ENCODE data around the gene EPGN. TPM values are rescaled to one million over a fixed set of nuclear protein-coding genes. Genes with fewer than 3 reads are reported as not detected.

Gene EPGN
- total and polyA plus RNA-seq, 2 donors (not counting 3 experiments of a cell fraction or from before 2014, with no cell fraction given), result 1.2 TPM; not detected in 1

DNA sequence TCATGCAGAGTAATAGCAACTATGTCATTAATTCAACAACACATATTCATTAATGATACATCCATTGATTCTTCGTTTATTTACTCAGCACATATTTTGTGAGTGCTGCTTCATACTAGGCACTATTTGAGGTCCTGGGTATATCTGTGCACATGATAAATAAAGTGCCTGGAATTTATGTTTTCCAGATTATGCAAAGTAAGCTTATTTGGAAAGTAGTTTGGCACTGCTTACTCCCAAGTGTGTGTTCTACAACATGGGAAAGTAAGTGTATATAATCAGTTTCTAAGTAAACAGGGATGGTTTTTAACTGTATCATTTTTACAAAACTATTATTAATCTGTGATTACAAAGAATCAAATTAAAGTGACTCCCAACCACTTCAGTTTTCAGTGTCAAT, 16.8 kb upstream of the EPGN start:
- H3K4me2 ChIP-seq (ENCODE audit: insufficient read depth, low read length), result no peak overlapping the region
- H3K27me3 ChIP-seq (ENCODE audit: control insufficient read depth in 2 of 2, insufficient read depth in 2 of 2, low read length in 2 of 2), result no peaks in the 10 kb centered on the region
- H3K4me1 ChIP-seq (ENCODE audit: control insufficient read depth, extremely low read depth, insufficient read depth, low read length), result no peaks in the 10 kb centered on the region
- intact Hi-C loops (cut with micrococcal nuclease) (no loop called here), dilution Hi-C loops (cut with MboI; ENCODE audit: extremely low pct_ligation_motif_present, low sequenced_read_pairs) (no loop called here)
- H4K20me1 ChIP-seq (replicated peaks; ENCODE audit: control insufficient read depth, extremely low read depth, insufficient read depth, low read length), result no peaks in the 10 kb centered on the region
- CTCF ChIA-PET, result interaction anchor here (1.4 to 2.0 kb wide), 2 partner anchors 11 to 103 kb away, joined by 3 to 7 read pairs; no protein-coding TSS in a partner anchor
- H3K4me3 ChIP-seq (replicated peaks in 1 of 3; ENCODE audit: insufficient read depth in 1 of 3, low read depth in 1 of 3, low read length in 3 of 3), result no peak overlapping the region
- DNase-seq (ENCODE audit: low read depth, low spot score) (no peak), FAIRE-seq (peak; percentile 15)
- POLR2A ChIA-PET, result no interaction called here
- no peak overlapping the region for H2AFZ ChIP-seq (ENCODE audit: low read depth, low read length)
- no peaks in the 10 kb centered on the region for H3K9me3 ChIP-seq (replicated peaks; ENCODE audit: control insufficient read depth, insufficient read depth, low read length)
- no TSS peak for BruUV-seq (replicated peaks)
- no peaks in the 10 kb centered on the region for H3K79me2 ChIP-seq (ENCODE audit: control insufficient read depth, insufficient read depth, low read length)
- no peak overlapping the region for H3K9ac ChIP-seq (replicated peaks; ENCODE audit: extremely low read depth, insufficient read depth, low read length)
- TF ChIP-seq POLR2AphosphoS5 (IDR thresholded peaks at IDR 0.05; ENCODE audit: insufficient read depth, low read depth, low read length), result no peak
- TF ChIP-seq MYC (IDR thresholded peaks at IDR 0.05; ENCODE audit: low read depth, low read length), result no peak
- no peak for TF ChIP-seq JUN (IDR thresholded peaks at IDR 0.05; ENCODE audit: borderline replicate concordance, insufficient read depth, insufficient read length, low read depth)
- no peak for TF ChIP-seq POLR2A (IDR thresholded peaks at IDR 0.05; ENCODE audit: low read depth, low read length)
- TF ChIP-seq, protein P1, sequence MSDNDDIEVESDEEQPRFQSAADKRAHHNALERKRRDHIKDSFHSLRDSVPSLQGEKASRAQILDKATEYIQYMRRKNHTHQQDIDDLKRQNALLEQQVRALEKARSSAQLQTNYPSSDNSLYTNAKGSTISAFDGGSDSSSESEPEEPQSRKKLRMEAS (IDR thresholded peaks at IDR 0.05; ENCODE audit: insufficient read depth, insufficient read length), result no peak
- TF ChIP-seq EZH2 (IDR thresholded peaks at IDR 0.05; ENCODE audit: borderline replicate concordance, low read depth, low read length, severe bottlenecking), result no peak
- no peak for TF ChIP-seq FOS (IDR thresholded peaks at IDR 0.05; ENCODE audit: borderline replicate concordance, insufficient read depth, low read length)
- no peaks in the 10 kb centered on the region for H3K36me3 ChIP-seq (ENCODE audit: control insufficient read depth in 2 of 2, extremely low read depth in 1 of 2, insufficient read depth in 2 of 2, low read length in 2 of 2)
- H3K9me1 ChIP-seq (replicated peaks; ENCODE audit: control insufficient read depth, extremely low read depth, insufficient read depth, low read length), result no peaks in the 10 kb centered on the region
- H3K27ac ChIP-seq (ENCODE audit: insufficient read depth, low read depth, low read length), result no peak overlapping the region

DNA sequence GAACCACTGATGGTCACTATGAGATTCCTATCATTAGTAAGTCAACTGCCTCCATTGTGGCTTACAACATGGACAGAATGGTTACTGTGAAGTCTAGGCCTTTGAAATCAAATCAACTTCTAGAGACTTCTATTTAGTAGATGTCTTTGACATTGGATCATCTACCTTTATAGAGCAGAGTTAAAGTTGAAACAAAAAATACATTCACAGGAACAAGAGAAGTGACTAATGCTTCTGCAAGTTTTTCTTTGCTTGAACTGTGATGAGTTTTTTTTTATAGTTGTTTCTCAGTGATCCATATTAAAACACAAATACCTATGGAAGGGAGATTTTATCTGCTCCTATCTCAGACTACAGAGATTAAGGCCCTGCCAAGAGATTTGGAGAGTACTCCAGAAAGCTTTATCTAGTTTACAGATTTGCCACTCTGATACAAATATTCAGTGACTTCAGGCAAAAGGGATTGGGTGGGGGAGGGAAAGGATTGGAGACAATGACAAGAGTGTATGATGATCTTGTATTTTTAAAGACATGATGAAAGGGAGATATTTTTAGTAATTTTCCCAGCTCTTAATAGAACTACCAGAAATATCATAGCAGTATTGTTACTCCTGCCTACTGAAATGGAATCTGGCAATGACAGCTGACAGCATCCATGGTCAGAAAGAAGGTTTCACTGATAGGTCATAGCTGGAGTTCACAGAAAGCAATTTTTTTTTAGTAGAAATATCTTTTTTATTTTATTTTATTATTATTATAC, 16.0 kb upstream of the EPGN start:
- H3K27ac ChIP-seq (ENCODE audit: insufficient read depth, low read depth, low read length), result no peak overlapping the region
- POLR2A ChIA-PET, result no interaction called here
- H3K79me2 ChIP-seq (ENCODE audit: control insufficient read depth, insufficient read depth, low read length), result no peaks in the 10 kb centered on the region
- H3K36me3 ChIP-seq (ENCODE audit: control insufficient read depth in 2 of 2, extremely low read depth in 1 of 2, insufficient read depth in 2 of 2, low read length in 2 of 2), result no peaks in the 10 kb centered on the region
- FAIRE-seq, result no peak
- no peak overlapping the region for H3K4me2 ChIP-seq (ENCODE audit: insufficient read depth, low read length)
- H3K9me3 ChIP-seq (replicated peaks; ENCODE audit: control insufficient read depth, insufficient read depth, low read length), result no peaks in the 10 kb centered on the region
- CTCF ChIA-PET, result interaction anchor here (1.0 to 1.4 kb wide), 3 partner anchors 11 to 104 kb away, joined by 3 to 5 read pairs (median 4); no protein-coding TSS in a partner anchor
- dilution Hi-C loops (cut with MboI; ENCODE audit: extremely low pct_ligation_motif_present, low sequenced_read_pairs) (no loop called here), intact Hi-C loops (cut with micrococcal nuclease) (no loop called here)
- BruUV-seq (replicated peaks), result no TSS peak
- no peak for DNase-seq (ENCODE audit: low read depth, low spot score)
- H4K20me1 ChIP-seq (replicated peaks; ENCODE audit: control insufficient read depth, extremely low read depth, insufficient read depth, low read length), result no peaks in the 10 kb centered on the region
- H3K4me3 ChIP-seq (replicated peaks in 1 of 3; ENCODE audit: insufficient read depth in 1 of 3, low read depth in 1 of 3, low read length in 3 of 3), result no peak overlapping the region
- TF ChIP-seq FOS (IDR thresholded peaks at IDR 0.05; ENCODE audit: borderline replicate concordance, insufficient read depth, low read length) (no peak), EZH2 (IDR thresholded peaks at IDR 0.05; ENCODE audit: borderline replicate concordance, low read depth, low read length, severe bottlenecking) (no peak), GATA2 (IDR thresholded peaks at IDR 0.05; ENCODE audit: insufficient read depth, insufficient read length, low read depth, low read length) (no peak), MYC (IDR thresholded peaks at IDR 0.05; ENCODE audit: low read depth, low read length) (no peak), POLR2AphosphoS5 (IDR thresholded peaks at IDR 0.05; ENCODE audit: insufficient read depth, low read depth, low read length) (no peak), POLR2A (IDR thresholded peaks at IDR 0.05; ENCODE audit: low read depth, low read length) (no peak), JUN (IDR thresholded peaks at IDR 0.05; ENCODE audit: borderline replicate concordance, insufficient read depth, insufficient read length, low read depth) (no peak)
- TF ChIP-seq, protein P2, sequence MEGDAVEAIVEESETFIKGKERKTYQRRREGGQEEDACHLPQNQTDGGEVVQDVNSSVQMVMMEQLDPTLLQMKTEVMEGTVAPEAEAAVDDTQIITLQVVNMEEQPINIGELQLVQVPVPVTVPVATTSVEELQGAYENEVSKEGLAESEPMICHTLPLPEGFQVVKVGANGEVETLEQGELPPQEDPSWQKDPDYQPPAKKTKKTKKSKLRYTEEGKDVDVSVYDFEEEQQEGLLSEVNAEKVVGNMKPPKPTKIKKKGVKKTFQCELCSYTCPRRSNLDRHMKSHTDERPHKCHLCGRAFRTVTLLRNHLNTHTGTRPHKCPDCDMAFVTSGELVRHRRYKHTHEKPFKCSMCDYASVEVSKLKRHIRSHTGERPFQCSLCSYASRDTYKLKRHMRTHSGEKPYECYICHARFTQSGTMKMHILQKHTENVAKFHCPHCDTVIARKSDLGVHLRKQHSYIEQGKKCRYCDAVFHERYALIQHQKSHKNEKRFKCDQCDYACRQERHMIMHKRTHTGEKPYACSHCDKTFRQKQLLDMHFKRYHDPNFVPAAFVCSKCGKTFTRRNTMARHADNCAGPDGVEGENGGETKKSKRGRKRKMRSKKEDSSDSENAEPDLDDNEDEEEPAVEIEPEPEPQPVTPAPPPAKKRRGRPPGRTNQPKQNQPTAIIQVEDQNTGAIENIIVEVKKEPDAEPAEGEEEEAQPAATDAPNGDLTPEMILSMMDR (IDR thresholded peaks at IDR 0.05; ENCODE audit: extremely low read depth in 1 of 2, insufficient read depth in 1 of 2, low read depth in 1 of 2, low read length in 2 of 2), result no peak
- TF ChIP-seq, protein P1 (IDR thresholded peaks at IDR 0.05; ENCODE audit: insufficient read depth, insufficient read length), result no peak
- no peaks in the 10 kb centered on the region for H3K4me1 ChIP-seq (ENCODE audit: control insufficient read depth, extremely low read depth, insufficient read depth, low read length)
- H2AFZ ChIP-seq (ENCODE audit: low read depth, low read length), result no peak overlapping the region
- H3K27me3 ChIP-seq (ENCODE audit: control insufficient read depth in 2 of 2, insufficient read depth in 2 of 2, low read length in 2 of 2), result no peaks in the 10 kb centered on the region
- no peak overlapping the region for H3K9ac ChIP-seq (replicated peaks; ENCODE audit: extremely low read depth, insufficient read depth, low read length)
- no peaks in the 10 kb centered on the region for H3K9me1 ChIP-seq (replicated peaks; ENCODE audit: control insufficient read depth, extremely low read depth, insufficient read depth, low read length)
